ENCODE results near the gene CBY1.

DNA sequence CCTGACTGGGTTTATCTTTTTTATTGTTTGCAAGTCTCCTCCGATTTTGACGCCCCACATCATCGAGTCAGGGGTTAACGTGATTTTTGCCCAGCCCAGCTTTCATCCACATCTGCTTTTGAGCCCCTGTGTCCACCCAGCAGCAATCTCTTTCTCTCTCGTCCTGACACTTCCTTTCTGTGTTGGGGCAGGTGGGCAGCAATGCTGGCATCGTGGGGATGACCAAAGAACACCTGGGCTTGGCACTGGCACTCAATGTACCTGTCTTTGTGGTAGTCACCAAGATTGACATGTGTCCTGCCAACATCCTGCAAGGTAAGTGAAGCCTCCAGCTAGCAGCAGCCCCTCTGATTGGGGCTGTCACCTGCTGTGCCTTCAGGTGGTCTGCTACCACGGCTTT is 65.1 kb downstream of the CBY1 start:
- no peak for TF ChIP-seq POLR2A (IDR thresholded peaks at IDR 0.05)
- no peak for TF ChIP-seq CTCF (IDR thresholded peaks at IDR 0.05)
